HepG2 (cell line): Measurements from ENCODE around the gene NUSAP1. TPM values are rescaled to one million over a fixed set of nuclear protein-coding genes. Genes with fewer than 3 reads are reported as not detected.

Experiments used
- ATAC-seq: fragments of 200-7000 bp; cut with Tn5 transposase; 3 replicates; pipeline ENCODE4 v1.9.1; 2020; ENCODE audit warnings: mild to moderate bottlenecking, moderate library complexity
- BruUV-seq: library from RNA; stranded (reverse); fragments of 400-500 nt; replicated peaks from 2 replicates; lab custom pipeline; 2021; lab: Mats Ljungman, UMichigan
- CTCF ChIA-PET: fragments of 300-600 bp; formaldehyde crosslinking; extraction: SDS; loops from one replicate; lab custom pipeline; 2021; ENCODE audit warnings: low total read pairs, inconsistent platforms, low intra/inter-chr PET ratio; lab: Yijun Ruan, JAX
- POLR2A ChIA-PET: fragments of 350-600 bp; sonication (Branson Sonifier 250); formaldehyde crosslinking; loops from one replicate; lab custom pipeline; 2020; ENCODE audit warnings: antibody characterized with exemption, inconsistent platforms; lab: Yijun Ruan, JAX
- DNase-seq: peaks from one replicate; pipeline ENCODE4 v3.0.0-alpha.2; 2015; ENCODE audit warnings: low spot score
- FAIRE-seq: peaks from 3 replicates; lab custom pipeline; 2011; peaks lifted over from hg19 to GRCh38; lab: Jason Lieb, UNC
- H2AFZ ChIP-seq: one replicate; pipeline ENCODE4 v1.6.1; 2011; ENCODE audit warnings: low read length, inconsistent platforms
- H3K27ac ChIP-seq: fragments of 300-600 bp; 3 replicates; pipeline ENCODE4 v1.8.0; 2011; ENCODE audit warnings: mixed run types, mild to moderate bottlenecking, mixed read lengths, low read length, inconsistent platforms; ENCODE audit not compliant: insufficient read depth; ENCODE audit errors: extremely low read length
- H3K27me3 ChIP-seq, 2 experiments: fragments of 200-600 bp in 1 of 2; 2 replicates in 1 of 2; 3 replicates in 1 of 2; pipeline versions ENCODE4 v1.6.0 to v1.8.0; 2011; ENCODE audit warnings: low read length in 2 of 2, mild to moderate bottlenecking in 2 of 2, moderate library complexity in 2 of 2, inconsistent platforms in 1 of 2; ENCODE audit not compliant: insufficient read depth in 2 of 2, control insufficient read depth in 1 of 2
- H3K36me3 ChIP-seq, 2 experiments: fragments of 200-600 bp in 1 of 2; replicated peaks in 1 of 2; 2 replicates in 1 of 2; 3 replicates in 1 of 2; pipeline versions ENCODE4 v1.5.1 to v1.8.0; 2011; ENCODE audit warnings: low read length in 2 of 2, inconsistent platforms in 1 of 2; ENCODE audit not compliant: insufficient read depth in 2 of 2, control insufficient read depth in 1 of 2
- H3K4me1 ChIP-seq: 2 replicates; pipeline ENCODE4 v1.5.1; 2012; ENCODE audit warnings: low read length, inconsistent platforms; ENCODE audit not compliant: insufficient read depth
- H3K4me2 ChIP-seq: 2 replicates; pipeline ENCODE4 v1.6.0; 2011; ENCODE audit warnings: low read depth, low read length, inconsistent platforms
- H3K4me3 ChIP-seq, 3 experiments: fragments of 200-600 bp in 1 of 3; sonication (generic), shearing (Covaris generic) in 1 of 3; replicated peaks in 1 of 3; 2 replicates each; pipeline ENCODE4 v1.5.1; 2011 to 2016; ENCODE audit warnings: low read length in 3 of 3, inconsistent platforms in 2 of 3, low read depth in 2 of 3, mild to moderate bottlenecking in 2 of 3, control low read depth in 1 of 3, mixed read lengths in 1 of 3; ENCODE audit not compliant: insufficient read depth in 1 of 3
- H3K79me2 ChIP-seq: one replicate; pipeline ENCODE4 v1.6.1; 2011; ENCODE audit warnings: low read length, inconsistent platforms; ENCODE audit not compliant: insufficient read depth
- H3K9ac ChIP-seq: 2 replicates; pipeline ENCODE4 v1.6.0; 2011; ENCODE audit warnings: mild to moderate bottlenecking, low read depth, low read length, inconsistent platforms; ENCODE audit not compliant: insufficient read depth
- H3K9me3 ChIP-seq: 2 replicates; pipeline ENCODE4 v1.5.1; 2012; ENCODE audit warnings: mild to moderate bottlenecking, low read length
- H4K20me1 ChIP-seq: 2 replicates; pipeline ENCODE4 v1.6.0; 2011; ENCODE audit warnings: inconsistent platforms, mild to moderate bottlenecking, low read length, moderate library complexity; ENCODE audit not compliant: insufficient read depth
- NPAS2 ChIP-seq: sonication (generic); formaldehyde crosslinking; IDR thresholded peaks from 2 replicates; pipeline ENCODE4 v1.8.0; 2022; ENCODE audit warnings: mild to moderate bottlenecking, missing genetic modification reagents, borderline replicate concordance
- NR2F6 ChIP-seq, 2 experiments: IDR thresholded peaks; 2 replicates each; pipeline ENCODE4 v1.6.1; 2016; ENCODE audit warnings: antibody characterized with exemption in 1 of 2, mild to moderate bottlenecking in 1 of 2
- SP1 ChIP-seq, 2 experiments: fragments of 450-650 bp in 1 of 2; sonication (generic) in 1 of 2; formaldehyde crosslinking in 1 of 2; IDR thresholded peaks; 2 replicates each; pipeline versions ENCODE4 v1.4.0 to v1.6.1; 2016 to 2020; ENCODE audit warnings: missing genetic modification reagents in 1 of 2
- ZFP36L2 ChIP-seq: sonication (generic); formaldehyde crosslinking; IDR thresholded peaks from 2 replicates; pipeline ENCODE4 v1.4.0; 2020; ENCODE audit warnings: missing genetic modification reagents
- ZNF121 ChIP-seq: sonication (generic); formaldehyde crosslinking; IDR thresholded peaks from 2 replicates; pipeline ENCODE4 v1.5.0; 2020; ENCODE audit warnings: mild to moderate bottlenecking, missing genetic modification reagents
- ZNF350 ChIP-seq: sonication (generic); formaldehyde crosslinking; IDR thresholded peaks from 2 replicates; pipeline ENCODE4 v1.4.0; 2020; ENCODE audit warnings: mild to moderate bottlenecking, low read depth, missing genetic modification reagents, borderline replicate concordance
- ZNF781 ChIP-seq: sonication (generic); formaldehyde crosslinking; IDR thresholded peaks from 2 replicates; pipeline ENCODE4 v1.5.1; 2020; ENCODE audit warnings: borderline replicate concordance, mild to moderate bottlenecking, missing genetic modification reagents; ENCODE audit errors: not compliant biosample characterization
- WGBS: methylation state at CpG from one replicate; pipeline ENCODE4 v1.1.6; 2017; ENCODE audit warnings: low lambda C conversion rate; 5-methylcytosine and 5-hydroxymethylcytosine counted together
- in situ Hi-C: cut with HindIII; loops from 2 replicates; pipeline ENCODE4 v1.10.0; 2017; ENCODE audit warnings: low pct_unique_long_range_greater_than_20kb; ENCODE audit not compliant: extremely low pct_ligation_motif_present
- intact Hi-C: fragments of 100-400 bp; cut with micrococcal nuclease; formaldehyde crosslinking; loops from one replicate; pipeline ENCODE4 v1.10.0; 2022; ENCODE audit not compliant: unreplicated experiment
- polyA plus RNA-seq, 8 experiments: library from polyadenylated mRNA; depleted of rRNA in 3 of 8; stranded (reverse) in 7 of 8; unstranded in 1 of 8; fragments of >200 nt; fragmentation: Illumina TruSeq in 4 of 8; extraction: Trizol in 4 of 8; gene quantifications; 2 replicates each; pipeline versions ENCODE4 v1.2.1 to v1.2.3, GENCODE V29; 2011 to 2016; ENCODE audit warnings: low read depth in 4 of 8, missing spikeins in 1 of 8, mixed read lengths in 1 of 8; ENCODE audit not compliant: insufficient read depth in 1 of 8
- total RNA-seq, 5 experiments: library from RNA; depleted of rRNA; stranded (reverse); fragments of >200 nt; fragmentation: Illumina TruSeq; extraction: Trizol; gene quantifications; 2 replicates each; pipeline ENCODE4 v1.2.3, GENCODE V29; 2016; ENCODE audit warnings: low read depth in 1 of 5
- TF ChIP-seq, protein P1 (sequence below): sonication (generic); formaldehyde crosslinking; IDR thresholded peaks from 2 replicates; pipeline ENCODE4 v1.4.0; 2020; ENCODE audit warnings: low read depth, missing genetic modification reagents
- TF ChIP-seq, protein P2 (sequence below): sonication (generic); formaldehyde crosslinking; IDR thresholded peaks from 2 replicates; pipeline ENCODE4 v1.8.1; 2023; ENCODE audit warnings: missing genetic modification reagents, inconsistent platforms, borderline replicate concordance

NUSAP1 gene
- total and polyA plus RNA-seq, 2 of the 13 experiments (the other 11 are each of a cell fraction or from before 2014, with no cell fraction given): 59.5 to 106 TPM

DNA sequence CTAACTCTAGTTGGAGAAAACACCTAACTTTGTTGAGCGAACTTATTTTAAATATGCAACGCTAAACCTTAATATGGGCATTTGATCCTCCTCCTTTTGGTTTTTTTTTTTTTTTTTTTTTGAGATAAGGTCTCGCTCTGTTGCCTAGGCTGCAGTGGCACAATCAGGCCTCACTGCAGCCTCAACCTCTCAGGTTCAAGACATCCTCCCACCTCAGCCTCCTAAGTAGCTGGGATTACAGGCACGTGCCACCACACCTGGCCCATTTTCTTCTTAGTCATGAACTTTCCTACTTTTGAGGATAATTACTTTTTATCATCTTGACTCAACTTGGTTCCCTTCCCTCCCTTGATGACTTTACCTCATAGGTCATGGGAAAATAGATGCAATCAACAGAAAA lies 3.9 kb downstream of the NUSAP1 start (continued):
- TF ChIP-seq, protein P1, sequence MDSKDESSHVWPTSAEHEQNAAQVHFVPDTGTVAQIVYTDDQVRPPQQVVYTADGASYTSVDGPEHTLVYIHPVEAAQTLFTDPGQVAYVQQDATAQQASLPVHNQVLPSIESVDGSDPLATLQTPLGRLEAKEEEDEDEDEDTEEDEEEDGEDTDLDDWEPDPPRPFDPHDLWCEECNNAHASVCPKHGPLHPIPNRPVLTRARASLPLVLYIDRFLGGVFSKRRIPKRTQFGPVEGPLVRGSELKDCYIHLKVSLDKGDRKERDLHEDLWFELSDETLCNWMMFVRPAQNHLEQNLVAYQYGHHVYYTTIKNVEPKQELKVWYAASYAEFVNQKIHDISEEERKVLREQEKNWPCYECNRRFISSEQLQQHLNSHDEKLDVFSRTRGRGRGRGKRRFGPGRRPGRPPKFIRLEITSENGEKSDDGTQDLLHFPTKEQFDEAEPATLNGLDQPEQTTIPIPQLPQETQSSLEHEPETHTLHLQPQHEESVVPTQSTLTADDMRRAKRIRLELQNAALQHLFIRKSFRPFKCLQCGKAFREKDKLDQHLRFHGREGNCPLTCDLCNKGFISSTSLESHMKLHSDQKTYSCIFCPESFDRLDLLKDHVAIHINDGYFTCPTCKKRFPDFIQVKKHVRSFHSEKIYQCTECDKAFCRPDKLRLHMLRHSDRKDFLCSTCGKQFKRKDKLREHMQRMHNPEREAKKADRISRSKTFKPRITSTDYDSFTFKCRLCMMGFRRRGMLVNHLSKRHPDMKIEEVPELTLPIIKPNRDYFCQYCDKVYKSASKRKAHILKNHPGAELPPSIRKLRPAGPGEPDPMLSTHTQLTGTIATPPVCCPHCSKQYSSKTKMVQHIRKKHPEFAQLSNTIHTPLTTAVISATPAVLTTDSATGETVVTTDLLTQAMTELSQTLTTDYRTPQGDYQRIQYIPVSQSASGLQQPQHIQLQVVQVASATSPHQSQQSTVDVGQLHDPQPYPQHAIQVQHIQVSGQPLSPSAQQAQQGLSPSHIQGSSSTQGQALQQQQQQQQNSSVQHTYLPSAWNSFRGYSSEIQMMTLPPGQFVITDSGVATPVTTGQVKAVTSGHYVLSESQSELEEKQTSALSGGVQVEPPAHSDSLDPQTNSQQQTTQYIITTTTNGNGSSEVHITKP (CRISPR knock-in tag): no peak
- TF ChIP-seq ZNF350 (CRISPR knock-in tag) (no peak), ZNF781 (CRISPR knock-in tag) (no peak), SP1 (IDR thresholded peaks at IDR 0.05) (no peak), SP1 (CRISPR knock-in tag; IDR thresholded peaks at IDR 0.05) (no peak)
- TF ChIP-seq, protein P2, sequence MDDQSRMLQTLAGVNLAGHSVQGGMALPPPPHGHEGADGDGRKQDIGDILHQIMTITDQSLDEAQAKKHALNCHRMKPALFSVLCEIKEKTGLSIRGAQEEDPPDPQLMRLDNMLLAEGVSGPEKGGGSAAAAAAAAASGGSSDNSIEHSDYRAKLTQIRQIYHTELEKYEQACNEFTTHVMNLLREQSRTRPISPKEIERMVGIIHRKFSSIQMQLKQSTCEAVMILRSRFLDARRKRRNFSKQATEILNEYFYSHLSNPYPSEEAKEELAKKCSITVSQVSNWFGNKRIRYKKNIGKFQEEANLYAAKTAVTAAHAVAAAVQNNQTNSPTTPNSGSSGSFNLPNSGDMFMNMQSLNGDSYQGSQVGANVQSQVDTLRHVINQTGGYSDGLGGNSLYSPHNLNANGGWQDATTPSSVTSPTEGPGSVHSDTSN (CRISPR knock-in tag): no peak

DNA sequence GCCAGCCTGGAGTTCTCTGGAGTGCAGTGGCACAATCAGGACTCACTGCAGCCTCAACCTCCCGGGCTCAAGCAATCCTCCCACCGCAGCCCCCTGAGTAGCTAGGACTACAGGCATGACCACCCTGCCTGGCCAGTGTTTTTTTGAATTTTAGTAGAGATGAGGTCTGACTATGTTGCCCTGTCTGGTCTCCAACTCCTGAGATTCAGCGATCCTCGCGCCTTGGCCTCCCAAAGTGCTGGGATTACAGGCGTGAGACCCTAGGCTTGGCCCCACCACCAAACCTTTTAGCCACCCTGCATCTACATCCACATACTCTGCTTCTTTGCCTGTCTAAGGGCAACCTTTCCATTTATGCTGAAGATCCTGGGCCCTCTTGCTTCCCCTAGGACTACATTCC lies 4.4 kb downstream of the NUSAP1 start:
- Histone ChIP-seq H3K36me3 (peaks cover 7 to 32% of the 10 kb centered on the region in 2 experiments), H3K4me3 (no peak overlapping the region), H3K9ac (no peak overlapping the region), H3K4me2 (peak overlapping the region; percentile 37; the same call in 1 of the 2 replicates), H2AFZ (no peak overlapping the region), H3K9me3 (no peaks in the 10 kb centered on the region), H3K27ac (peak overlapping the region; percentile 48), H3K27me3 (no peaks in the 10 kb centered on the region; a peak in 1 of 5 replicates), H3K79me2 (peaks cover 67% of the 10 kb centered on the region), H4K20me1 (no peaks in the 10 kb centered on the region), H3K4me1 (peaks cover 42% of the 10 kb centered on the region)
- ChIA-PET POLR2A (interaction anchor here (0.7 kb wide), 1 partner anchor 106 kb away, joined by 3 read pairs; the partner anchor contains the start of gene CHP1), CTCF (no interaction called here)
- WGBS: 99% methylated on average over 6 of the region's 6 CpGs
- intact Hi-C loops: no loop called here
- DNase-seq (no peak), ATAC-seq (no peak), FAIRE-seq (no peak)
- in situ Hi-C loops: no loop called here
- BruUV-seq: no TSS peak
- TF ChIP-seq NR2F6 (IDR thresholded peaks at IDR 0.05) (no peak), NR2F6 (CRISPR knock-in tag; IDR thresholded peaks at IDR 0.05) (no peak), ZNF121 (CRISPR knock-in tag) (peak; percentile 75), NPAS2 (CRISPR knock-in tag) (no peak), ZFP36L2 (CRISPR knock-in tag) (no peak)
